NCI-H1694 (cell line): ENCODE results near the gene GABRR3.
"Not testable (repeated sequence)": the region's sequence is repeated elsewhere in the genome, so short reads cannot be mapped to it uniquely, and the experiment has no call there.

Source experiments
- DNase-seq: peaks from one replicate; lab custom pipeline; 2025; lab: John Stamatoyannopoulos, UW

Gene GABRR3

DNA sequence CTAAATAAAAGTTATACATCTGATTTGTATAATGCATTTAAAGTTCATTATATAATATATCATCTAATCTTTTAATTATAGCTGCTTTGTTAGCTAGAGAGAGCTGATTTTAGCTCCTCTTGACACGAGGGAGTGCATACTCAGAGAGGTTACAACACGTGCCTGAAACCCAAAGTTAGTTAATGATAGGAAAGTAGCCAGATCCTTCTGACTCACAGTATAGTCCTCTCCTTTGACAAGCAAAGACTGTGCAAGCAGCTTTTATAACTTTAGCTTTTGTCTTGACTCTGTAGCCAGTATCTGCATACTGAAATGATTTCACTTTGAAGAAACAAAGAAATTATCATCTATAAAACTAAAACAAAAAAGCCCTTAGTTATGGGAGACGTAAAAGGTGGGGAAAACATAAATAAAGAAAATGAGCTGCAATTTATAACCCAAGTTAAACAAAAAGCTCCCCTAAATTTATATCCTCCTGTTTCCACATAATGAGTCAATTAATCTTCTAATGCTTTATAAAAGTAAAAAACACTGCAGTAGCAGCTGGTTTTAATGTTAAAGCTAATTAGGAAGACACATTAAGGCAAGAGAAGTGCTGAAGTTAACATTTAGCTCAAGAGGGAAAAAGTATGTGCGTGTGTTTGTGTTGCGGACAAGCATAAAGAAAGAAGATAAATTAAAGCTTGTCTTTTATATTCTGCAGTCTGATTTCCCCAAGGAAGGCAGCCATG, 13.1 kb downstream of the GABRR3 start:
- DNase-seq = no peak

DNA sequence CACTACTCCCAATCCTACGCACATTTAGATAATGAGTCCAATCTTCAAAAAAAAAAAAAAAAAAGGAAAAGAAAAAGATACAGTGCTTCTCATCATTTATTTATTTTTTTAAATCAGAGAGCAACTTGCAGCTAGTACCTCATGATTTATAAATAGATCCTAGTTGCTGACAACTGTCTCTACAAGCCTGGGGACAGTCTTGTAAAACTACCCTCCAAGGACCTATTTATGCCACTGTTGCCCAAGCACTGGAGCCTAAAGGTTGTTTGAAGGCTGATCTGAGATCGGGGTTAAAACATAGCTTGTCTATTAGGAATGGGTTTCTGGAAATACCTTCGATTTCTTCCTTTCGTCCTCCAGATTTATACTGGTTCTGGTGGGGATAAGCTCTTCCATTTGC, 14.7 kb downstream of the GABRR3 start:
- no peak for DNase-seq

DNA sequence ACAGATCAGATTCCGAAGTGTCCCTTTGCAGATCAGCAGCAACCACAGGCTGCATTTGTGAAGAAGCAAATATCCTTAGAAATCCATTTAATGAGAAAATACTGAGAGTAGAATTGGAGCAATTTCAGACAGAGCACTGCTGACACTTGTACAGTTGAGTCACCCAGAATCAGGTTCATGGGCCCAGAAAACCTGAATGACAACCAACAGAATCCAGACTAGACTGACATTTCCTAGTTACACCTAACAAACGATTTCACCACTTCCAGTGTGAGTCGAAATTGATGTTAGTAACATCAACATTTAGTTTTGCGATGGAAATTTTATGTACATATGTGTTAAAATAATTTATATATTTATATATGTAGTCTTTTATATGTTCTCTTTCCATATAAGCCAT, 16.8 kb downstream of the GABRR3 start:
- DNase-seq = no peak

DNA sequence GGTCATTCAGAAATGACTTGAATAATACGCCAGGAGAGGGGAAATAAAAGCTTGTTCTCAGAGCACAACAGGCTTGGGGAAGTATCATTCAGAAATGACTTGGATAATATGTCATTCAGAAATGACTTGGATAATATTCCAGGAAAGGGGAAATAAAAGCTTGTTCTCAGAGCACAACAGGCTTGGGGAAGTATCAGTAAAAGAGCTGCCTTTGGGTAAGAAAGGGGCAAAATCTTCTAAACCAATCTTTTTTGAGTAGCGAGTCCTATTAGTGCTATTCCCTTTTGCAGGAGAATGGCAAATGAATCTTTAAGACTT, 20.9 kb downstream of the GABRR3 start:
- DNase-seq = no peak

DNA sequence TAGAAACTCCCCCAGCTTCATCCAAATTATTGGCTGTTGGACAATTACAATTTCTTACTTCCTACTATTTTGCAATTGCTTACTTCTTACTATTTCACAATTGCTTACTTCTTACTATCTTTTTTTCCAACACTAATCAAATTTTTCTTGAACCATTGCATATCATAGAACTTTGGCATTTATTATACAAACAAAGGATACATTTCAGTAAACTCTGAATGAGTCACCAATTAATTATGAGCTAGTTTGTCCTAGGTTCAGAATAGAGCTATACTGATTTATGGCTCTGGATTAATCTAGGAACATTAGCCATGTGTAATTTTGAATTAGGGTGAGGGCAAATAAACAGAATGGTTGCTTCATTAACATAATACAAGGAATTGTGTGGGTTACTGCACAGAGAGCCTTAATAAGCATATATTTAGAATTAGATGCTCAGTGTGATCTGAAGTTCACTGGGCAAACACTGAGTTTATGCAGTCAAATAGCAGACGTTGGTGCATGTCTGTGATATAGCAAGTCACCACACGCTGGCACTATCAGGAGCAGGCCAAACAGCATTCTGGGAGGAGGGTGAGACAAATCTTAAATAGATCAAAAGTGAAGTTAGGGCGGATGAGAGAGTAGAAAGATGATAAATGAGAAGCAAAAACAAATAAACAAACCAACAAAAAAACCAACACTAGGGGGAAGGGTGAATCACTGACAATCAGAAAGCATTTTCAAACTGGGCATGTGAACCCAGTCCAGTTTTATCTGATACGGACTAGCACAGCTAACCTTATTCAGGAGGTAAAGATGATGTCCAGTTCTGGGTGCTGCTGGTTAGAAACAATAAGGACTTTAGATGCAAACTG, 21.5 kb downstream of the GABRR3 start:
- DNase-seq = no peak

DNA sequence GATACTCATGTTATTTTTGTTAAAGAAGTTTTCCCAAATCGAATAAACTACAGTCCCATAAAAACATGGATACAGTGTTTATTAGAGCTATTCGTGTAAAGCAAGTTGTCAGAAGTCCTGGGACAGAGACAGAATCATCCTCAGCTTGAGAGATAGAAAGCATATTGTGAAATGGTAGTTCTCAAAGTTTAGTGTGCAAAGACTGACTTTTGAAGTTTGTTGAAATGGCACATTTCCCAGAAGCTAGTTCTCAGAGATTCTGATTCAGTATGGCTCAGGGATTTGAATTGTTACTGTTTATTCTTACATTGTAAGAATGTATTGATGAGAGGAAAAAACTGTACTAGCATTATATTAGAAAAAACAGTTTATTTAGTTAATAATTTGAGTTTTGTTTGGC, 22.1 kb downstream of the GABRR3 start:
- no peak for DNase-seq

DNA sequence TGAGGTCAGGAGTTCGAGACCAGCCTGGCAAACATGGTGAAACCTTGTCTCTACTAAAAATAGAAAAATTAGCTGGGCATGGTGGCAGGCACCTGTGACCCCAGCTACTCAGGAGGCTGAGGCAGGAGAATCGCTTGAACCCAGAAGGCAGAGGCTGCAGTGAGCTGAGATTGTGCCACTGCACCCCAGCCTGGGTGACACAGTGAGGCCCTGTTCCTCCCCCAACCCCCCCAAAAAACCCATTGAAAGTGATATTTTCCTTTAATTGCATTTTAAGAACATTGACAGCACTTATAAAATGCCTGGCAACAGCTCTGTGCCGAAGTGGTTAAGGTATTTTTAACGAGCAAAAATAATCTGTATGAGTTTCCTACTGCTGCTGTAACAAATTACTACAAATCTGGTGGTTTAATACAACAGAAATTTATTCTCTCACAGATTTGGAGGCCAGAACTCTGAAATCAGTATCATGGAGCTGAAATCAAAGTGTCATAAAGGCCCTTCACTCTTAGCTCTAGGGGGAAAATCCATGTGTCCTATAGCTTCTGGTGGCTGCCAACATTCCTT, 24.1 kb downstream of the GABRR3 start:
- not testable (repeated sequence) for DNase-seq

DNA sequence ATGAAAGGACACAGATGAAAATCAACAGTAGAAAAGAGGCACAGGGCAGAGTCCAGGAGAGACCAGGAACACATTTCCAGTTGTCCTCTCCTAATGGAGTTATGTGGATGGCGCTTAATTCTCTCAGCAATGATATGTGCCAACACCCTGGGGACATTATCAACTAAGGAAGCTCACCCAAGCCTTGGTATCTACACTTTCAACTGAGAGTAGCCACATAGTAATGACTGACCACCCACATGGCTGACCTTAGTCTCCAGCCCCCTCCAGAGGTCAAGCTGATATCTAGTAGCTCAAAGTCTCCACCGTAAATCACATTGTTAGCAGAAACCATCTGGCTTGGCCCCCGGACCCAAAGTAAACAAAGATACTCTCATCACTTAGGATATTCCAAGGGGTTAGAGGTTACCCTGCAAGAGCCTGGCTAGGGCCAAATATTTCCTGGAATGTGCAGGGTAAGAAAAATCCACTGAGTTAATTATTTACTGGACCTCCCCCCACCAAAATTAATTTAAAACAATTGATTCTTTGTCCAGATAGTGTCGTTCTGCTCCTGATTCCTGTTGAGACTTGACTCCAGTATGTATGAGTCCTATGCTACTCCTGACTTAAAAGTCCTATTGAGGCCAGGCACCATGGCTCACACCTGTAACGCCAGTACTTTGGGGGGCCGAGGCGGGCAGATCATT, 24.8 kb downstream of the GABRR3 start:
- no peak for DNase-seq

DNA sequence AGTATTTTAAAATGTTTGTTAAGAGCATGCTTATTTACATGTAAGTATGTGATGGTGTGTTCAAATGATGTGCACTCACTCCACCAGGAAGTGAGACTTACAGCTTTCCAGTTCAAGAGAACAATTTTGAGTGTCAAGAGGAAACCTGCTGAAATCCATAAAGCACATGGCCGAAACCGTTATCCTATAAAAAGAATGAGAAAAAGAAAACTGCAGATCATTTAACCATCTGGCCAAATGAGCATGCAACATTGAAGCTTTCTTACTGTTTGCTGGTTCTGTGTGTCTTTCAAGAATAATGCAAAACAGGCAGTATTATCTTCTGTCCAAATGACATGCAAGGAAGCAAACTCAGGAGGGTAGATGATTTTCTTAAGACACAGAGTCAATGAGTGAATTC, 26.3 kb downstream of the GABRR3 start:
- no peak for DNase-seq

DNA sequence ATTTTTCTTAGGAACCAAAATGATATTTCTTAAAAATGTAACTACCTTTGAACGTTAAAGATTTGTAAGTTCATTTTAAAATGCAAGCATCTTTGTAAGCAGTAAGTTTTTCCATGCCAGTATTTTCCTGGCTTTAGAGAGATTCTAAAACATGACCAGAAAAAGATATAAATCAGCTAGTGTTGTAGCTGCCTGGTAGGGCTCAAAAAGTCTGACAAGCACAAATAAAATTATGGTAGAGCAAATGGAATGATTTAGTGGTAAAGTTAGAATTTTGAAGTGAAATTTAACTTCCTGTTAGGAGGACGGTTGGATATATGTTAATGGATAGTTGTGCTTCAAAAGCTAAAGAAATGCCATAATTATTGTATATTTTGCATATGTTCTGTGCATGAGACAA, 29.7 kb downstream of the GABRR3 start:
- DNase-seq = no peak

DNA sequence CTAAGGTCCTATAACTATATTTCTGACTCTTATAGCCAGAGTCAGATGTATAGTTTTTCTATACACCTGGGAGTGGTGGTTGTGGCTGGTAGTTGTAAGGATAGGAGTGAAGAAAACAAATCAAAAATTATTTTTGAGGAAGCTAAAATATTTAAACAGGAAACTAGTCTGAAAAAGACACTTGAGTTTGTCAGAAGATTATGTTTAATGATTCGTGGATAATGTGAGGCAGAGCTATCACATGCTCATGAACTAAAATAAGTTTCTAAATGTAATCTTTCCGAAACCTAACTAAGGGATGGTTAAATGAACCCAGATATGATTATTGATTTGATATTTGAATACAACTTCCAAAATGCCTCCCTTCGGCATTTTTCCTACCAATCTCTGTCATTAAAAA, 30.4 kb downstream of the GABRR3 start:
- no peak for DNase-seq

DNA sequence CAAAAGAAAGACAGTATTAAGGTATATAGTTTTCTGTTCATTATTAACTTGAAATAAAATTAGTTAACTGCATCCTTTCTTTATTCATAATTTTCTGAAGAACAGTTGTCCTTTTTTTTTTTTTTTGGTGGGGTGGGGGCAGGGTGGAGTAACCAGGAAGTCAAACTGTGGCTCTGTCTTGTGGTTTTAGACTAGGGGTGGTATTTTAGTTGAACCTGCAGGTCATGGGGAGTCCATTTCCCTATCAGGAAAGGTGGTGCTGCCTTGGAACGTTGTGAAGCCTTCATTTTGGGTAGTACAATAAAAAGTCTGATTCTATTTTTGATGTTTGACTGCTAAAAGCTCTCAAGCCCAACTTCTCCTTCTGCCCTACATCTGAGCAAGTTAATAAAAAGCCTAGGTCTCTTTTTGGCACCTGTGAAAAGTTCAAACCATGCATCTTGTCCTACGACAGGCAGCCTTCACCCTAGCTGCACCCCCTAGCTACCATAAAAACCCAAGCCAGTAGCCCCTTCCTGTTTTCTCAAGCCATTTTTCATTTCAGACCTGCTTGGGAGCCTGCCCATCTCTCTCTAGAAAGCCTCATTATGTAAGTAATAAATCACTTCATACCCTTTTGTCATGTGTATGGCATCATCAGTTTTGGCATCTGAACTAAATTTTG, 31.7 kb downstream of the GABRR3 start:
- DNase-seq = no peak

DNA sequence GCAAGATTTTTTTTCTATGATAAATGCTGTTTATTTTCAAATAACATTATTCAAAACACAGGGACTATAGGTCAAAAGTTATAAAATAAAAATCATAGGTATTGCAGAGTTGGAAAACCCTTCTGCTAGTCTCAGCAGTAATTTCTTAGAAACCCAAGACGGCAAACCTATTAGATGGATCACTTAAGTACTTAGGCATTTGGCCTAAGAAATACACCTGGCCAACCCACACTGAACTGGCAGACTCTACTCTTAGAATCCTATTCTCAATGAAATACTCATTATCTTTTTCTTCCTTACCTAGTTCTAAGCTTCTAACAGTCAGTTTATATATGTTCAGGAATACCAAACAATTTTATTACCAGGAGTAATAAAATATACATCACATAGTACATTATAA, 32.4 kb downstream of the GABRR3 start:
- no peak for DNase-seq

DNA sequence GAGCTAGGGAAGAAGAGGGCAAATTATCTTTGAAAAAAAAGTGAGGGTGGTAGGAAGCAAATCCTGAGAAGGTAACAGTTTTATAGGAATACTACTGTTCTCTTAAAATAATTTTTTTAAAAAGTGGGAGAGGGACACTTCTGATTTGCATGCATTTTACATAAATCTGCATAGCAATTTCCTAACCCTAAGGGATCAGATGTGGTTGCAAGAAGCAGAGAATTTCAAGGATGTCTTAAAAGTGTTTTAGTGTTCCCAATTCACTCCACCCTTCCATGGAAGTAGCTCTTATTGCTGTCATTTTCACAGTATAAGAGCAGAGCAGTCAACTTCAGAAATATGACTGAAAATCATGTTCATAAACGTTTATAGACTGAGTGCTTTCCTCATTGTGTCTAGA, 35.1 kb downstream of the GABRR3 start:
- no peak for DNase-seq

DNA sequence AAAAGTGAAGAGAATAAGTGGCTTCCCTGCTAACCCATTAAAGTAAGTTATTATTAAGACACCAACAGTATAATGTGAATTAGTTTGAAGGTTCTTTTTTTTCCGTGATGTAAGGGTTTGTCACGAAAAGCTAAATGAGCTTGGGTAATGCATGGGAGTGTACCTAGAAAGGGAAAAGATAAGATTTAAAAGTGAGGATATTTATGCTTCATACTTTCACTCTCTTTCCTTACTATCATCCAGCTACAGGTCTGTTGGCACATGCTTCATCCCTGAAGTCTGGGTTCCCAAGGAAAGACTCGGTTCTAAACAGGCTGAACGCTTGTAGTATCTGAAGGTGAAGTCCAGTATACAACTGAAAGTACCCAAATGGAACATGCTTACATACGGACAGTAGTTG, 36.0 kb downstream of the GABRR3 start:
- DNase-seq = no peak

DNA sequence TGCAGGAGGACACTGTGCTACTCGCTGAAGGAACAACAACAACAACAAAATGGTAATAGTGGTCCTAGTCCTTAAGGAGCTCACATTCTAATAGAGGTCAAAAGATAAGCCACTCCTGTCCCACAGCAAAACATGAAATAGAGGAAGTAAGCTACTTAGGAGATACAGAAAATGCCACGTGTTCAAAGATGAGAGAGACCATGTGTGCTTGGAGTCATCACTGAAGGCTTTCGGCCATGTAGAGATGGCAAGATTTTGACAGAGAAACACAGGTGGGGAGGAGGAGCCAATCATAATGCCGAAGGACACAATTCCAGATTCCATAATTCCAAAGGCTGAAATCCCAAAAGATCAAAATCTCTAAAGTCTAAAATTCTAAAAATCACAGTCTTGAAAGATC, 38.1 kb downstream of the GABRR3 start:
- no peak for DNase-seq

DNA sequence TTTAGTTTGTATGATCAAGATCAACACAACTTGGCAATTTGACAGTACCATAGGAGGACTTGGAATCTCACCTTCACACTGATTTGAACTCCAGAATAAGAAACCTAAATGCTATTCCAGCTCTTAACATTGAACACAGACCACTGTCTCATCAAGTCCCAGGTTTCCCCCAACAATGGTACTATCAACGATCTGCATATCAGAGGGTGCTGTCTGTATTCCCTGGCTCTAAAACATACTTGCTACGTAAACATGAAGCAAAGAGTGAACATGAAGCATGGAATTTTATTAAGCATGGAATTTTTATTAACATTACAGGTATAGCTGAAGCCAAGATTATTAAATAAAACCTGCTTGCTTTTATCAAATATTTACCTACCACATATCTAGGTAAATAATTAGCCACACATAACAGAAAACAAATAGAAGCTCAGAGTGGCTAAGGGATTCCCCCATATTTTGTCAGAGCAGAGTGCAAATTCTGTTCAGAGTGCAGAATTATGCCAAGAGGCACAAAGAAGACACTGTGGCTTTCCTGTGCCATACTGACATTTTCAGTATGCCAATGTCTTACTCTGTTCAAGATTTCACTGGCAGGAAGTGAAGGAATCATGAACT, 40.7 kb downstream of the GABRR3 start:
- no peak for DNase-seq

DNA sequence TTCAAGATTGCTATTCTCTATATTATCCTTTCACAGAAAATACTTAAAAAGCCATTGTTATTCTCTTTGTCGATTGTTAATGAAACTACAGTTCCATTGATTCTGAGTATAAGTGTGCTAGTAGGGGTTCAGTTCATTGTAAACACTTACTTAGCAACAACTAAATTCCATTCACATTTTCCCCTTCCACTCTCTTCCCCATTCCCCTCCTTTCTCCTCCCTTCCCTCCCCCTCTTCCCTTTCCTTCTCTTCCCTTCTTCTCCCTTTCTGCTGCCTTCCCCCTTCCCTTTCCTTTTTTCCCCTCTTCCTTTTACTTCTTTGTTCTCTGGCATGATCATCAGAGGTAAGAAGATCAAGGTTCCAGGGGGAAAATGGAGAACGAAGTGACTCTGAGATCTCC, 41.6 kb downstream of the GABRR3 start:
- DNase-seq = no peak

DNA sequence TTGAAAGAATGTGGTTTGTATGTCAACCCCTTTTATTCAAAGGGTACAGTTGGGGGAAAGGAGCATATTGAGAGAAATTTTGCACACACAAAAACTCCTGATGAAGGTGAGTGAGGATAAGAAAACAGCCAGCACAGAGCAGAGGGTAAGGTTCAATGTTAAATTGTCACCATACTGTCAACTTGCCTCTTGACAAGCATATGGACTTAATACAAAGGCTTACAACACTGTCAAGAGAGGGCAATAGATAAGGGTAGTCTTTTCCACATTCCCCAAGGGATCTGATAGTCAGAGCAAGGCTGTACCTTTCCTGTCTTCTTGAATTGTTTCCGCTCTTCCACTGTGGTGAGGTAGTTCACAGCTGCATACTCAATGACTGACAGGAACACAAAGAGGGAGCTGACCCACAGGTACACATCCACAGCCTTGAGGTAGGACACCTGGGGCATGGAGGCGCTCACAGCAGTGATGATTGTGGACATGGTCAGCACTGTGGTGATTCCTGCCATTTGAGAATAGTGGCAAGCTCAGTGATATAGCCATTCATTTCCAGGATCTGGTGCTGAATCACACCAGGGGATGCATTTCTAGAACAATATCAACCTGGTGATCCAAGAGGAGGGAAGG, 42.5 kb downstream of the GABRR3 start:
- DNase-seq = no peak

DNA sequence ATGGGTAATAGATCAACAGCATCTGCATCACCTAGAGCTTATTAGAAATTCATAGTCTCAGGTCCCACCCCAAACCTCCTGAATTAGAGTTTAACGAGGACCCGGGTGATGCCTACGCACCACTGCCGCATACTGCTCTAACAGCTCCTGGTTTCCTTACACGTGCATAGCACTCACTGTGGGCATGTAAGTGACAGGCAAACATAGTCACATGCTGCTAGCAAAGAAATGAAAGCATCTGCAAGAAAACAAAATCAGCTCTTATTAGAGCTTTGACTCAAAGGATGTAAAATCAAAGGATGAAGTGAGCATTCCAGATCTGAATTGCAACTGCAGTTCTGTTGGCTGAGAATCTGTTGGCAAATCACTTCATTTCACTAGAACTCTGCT, 43.8 kb downstream of the GABRR3 start:
- no peak for DNase-seq

DNA sequence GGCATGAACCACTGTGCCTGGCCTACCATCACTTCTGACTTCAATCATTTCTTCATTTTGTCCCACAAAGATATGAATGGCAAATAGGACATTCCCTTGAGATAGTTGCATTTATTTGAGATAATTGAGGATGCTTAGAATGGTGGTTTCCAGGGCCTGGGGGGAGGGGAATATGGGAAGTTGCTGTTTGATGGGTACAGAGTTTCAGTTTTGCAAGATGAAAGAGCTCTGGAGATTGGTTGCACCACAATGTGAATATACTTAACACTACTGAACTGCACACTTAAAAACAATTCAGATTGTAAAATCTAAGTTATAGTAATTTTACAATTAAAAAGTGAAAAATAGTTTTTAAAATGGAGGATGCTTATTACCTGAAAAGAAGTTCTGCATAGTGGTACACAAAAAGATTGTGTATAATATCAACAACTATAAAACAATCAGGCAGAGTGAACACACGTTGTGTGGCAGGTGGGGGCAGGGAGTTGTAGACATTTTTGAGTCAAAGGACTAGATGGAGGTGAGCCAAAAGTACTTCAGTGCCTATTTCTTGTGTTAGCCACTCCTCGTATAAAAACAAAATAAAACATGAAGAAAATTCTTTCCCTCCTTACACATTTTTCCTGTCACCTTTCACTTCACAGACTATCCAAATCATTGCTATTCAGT, 44.4 kb downstream of the GABRR3 start:
- no peak for DNase-seq
